GM20431 (cell line): Measurements from ENCODE around the gene COG4.
"Not testable (repeated sequence)": the region's sequence is repeated elsewhere in the genome, so short reads cannot be mapped to it uniquely, and the experiment has no call there.

Experiments used
- in situ Hi-C: fragments of 300-500 bp; cut with MseI, MboI; formaldehyde crosslinking; loops from one replicate; pipeline ENCODE4 v1.15.0; 2020; ENCODE audit warnings: low sequenced_read_pairs; ENCODE audit not compliant: unreplicated experiment

Gene COG4

GRCh38 chr16:70529051-70529777, 5.9 kb upstream of the COG4 start:
- in situ Hi-C loops, result no loop called here

- in situ Hi-C loops, result no loop called here
These were observed 4.1 kb upstream of the COG4 start for GRCh38 chr16:70527315-70527996.

- in situ Hi-C loops, result no loop called here
These were observed 3.0 kb upstream of the COG4 start for GRCh38 chr16:70526403-70526802.

- in situ Hi-C loops, result not testable (repeated sequence)
These were observed 1.1 kb upstream of the COG4 start for GRCh38 chr16:70524399-70524825.

GRCh38 chr16:70523743-70524398, 517 bp upstream of the COG4 start, which contains the start of gene SF3B3:
Gene SF3B3, plus strand, starts transcription at chr16:70523816. Its CDS starts 2,841 bp downstream, at chr16:70526657.
- in situ Hi-C loops, result no loop called here

- in situ Hi-C loops, result no loop called here
These were observed 908 bp downstream of the COG4 start for GRCh38 chr16:70522216-70523075.

- in situ Hi-C loops, result no loop called here
These were observed 2.6 kb downstream of the COG4 start for GRCh38 chr16:70520612-70521297.

GRCh38 chr16:70512456-70512855, 10.9 kb downstream of the COG4 start:
- in situ Hi-C loops, result no loop called here

GRCh38 chr16:70511833-70512232, 11.5 kb downstream of the COG4 start:
- in situ Hi-C loops, result no loop called here

- in situ Hi-C loops, result no loop called here
These were observed 13.1 kb downstream of the COG4 start for GRCh38 chr16:70510216-70510615.

- in situ Hi-C loops, result no loop called here
These were observed 14.6 kb downstream of the COG4 start for GRCh38 chr16:70508752-70509151.

GRCh38 chr16:70496513-70496912, 26.8 kb downstream of the COG4 start:
- in situ Hi-C loops, result no loop called here

- in situ Hi-C loops, result no loop called here
These were observed 27.8 kb downstream of the COG4 start for GRCh38 chr16:70495425-70496182.

GRCh38 chr16:70494777-70495176, 28.6 kb downstream of the COG4 start:
- in situ Hi-C loops, result no loop called here

GRCh38 chr16:70494202-70494770, 29.1 kb downstream of the COG4 start:
- in situ Hi-C loops, result no loop called here

- in situ Hi-C loops, result no loop called here
These were observed 29.6 kb downstream of the COG4 start for GRCh38 chr16:70493802-70494201.

- in situ Hi-C loops, result no loop called here
These were observed 33.1 kb downstream of the COG4 start for GRCh38 chr16:70490261-70490660.

GRCh38 chr16:70484867-70485266, 38.5 kb downstream of the COG4 start:
- in situ Hi-C loops, result no loop called here

- in situ Hi-C loops, result no loop called here
These were observed 39.9 kb downstream of the COG4 start for GRCh38 chr16:70483426-70483825.
